Central memory CD8-positive, alpha-beta T cell (primary cell): ENCODE results near the gene AP5S1.
A peak's percentile ranks its signal among the peaks of the same experiment; 100 is the strongest.

Experiments used
- ATAC-seq: fragments of 150-1000 bp; cut with Tn5 transposase; replicated peaks from 2 replicates; pipeline ENCODE4 v1.10.0; 2022; ENCODE audit warnings: mild to moderate bottlenecking, moderate FRiP score, moderate number of reproducible peaks; ENCODE audit not compliant: poor library complexity, severe bottlenecking; ENCODE audit errors: extremely low read depth
- DNase-seq, 2 donors: peaks; one replicate each; pipeline ENCODE4 v3.0.0; 2021; ENCODE audit warnings: low spot score in 2 of 2
- H3K27ac Mint-ChIP-seq: one replicate; pipeline ENCODE4 v1.8.0; 2022; ENCODE audit warnings: low read depth, mild to moderate bottlenecking, moderate library complexity, mixed read lengths
- H3K27me3 Mint-ChIP-seq: one replicate; pipeline ENCODE4 v1.8.0; 2022; ENCODE audit warnings: mixed read lengths
- H3K36me3 Mint-ChIP-seq: one replicate; pipeline ENCODE4 v1.8.0; 2022; ENCODE audit warnings: mild to moderate bottlenecking, moderate library complexity, mixed read lengths; ENCODE audit not compliant: insufficient read depth
- H3K4me1 Mint-ChIP-seq: one replicate; pipeline ENCODE4 v1.8.0; 2022; ENCODE audit warnings: mixed read lengths
- H3K4me3 Mint-ChIP-seq: one replicate; pipeline ENCODE4 v1.8.0; 2022; ENCODE audit warnings: mild to moderate bottlenecking, moderate library complexity, mixed read lengths
- H3K9me3 Mint-ChIP-seq: one replicate; pipeline ENCODE4 v1.8.0; 2022; ENCODE audit warnings: mixed read lengths

AP5S1 gene, protein sequence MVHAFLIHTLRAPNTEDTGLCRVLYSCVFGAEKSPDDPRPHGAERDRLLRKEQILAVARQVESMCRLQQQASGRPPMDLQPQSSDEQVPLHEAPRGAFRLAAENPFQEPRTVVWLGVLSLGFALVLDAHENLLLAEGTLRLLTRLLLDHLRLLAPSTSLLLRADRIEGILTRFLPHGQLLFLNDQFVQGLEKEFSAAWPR

GRCh38 chr20:3820048-3820900, at the start of gene AP5S1:
TSS of gene AP5S1 (plus strand) at chr20:3820547. CDS start at chr20:3822118, 1,571 bp downstream.
- H3K9me3 Mint-ChIP-seq, result no peaks in the 10 kb centered on the region
- DNase-seq (peak; percentile 90 to 91), ATAC-seq (peak; percentile 78)
- H3K36me3 Mint-ChIP-seq, result peaks cover 17% of the 10 kb centered on the region
- H3K4me3 Mint-ChIP-seq, result peak within 1 kb of the TSS; percentile 84
- H3K27ac Mint-ChIP-seq, result peak within 1 kb of the TSS; percentile 98
- peaks cover 46% of the 10 kb centered on the region for H3K4me1 Mint-ChIP-seq
- H3K27me3 Mint-ChIP-seq, result no peaks in the 10 kb centered on the region

DNA sequence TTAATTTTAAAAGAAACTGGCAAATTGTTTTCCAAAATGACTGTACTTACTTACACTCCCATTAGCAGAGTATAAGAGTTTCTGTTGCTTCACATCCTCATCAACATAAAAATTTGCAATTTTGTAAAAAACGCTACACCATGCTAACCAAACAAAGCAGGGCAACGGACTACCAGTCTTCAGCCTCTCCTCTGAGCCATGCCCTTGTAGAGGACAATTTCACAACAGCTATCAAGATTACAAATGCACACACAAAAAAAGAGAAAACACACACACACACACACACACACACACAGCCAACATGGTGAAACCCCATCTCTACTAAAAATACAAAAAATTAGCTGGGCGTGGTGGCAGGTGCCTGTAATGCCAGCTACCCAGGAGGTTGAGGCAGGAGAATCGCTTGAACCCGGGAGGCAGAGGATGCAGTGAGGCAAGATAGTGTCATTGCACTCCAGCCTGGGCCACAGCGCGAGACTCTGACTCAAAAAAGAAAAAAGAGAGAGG, 48.7 kb upstream of the AP5S1 start:
- Mint-ChIP-seq H3K27me3 (no peaks in the 10 kb centered on the region), H3K27ac (no peak overlapping the region), H3K36me3 (peaks cover 12% of the 10 kb centered on the region), H3K4me3 (no peak overlapping the region), H3K4me1 (peaks cover 16% of the 10 kb centered on the region), H3K9me3 (no peaks in the 10 kb centered on the region)
- DNase-seq (no peak), ATAC-seq (no peak)

DNA sequence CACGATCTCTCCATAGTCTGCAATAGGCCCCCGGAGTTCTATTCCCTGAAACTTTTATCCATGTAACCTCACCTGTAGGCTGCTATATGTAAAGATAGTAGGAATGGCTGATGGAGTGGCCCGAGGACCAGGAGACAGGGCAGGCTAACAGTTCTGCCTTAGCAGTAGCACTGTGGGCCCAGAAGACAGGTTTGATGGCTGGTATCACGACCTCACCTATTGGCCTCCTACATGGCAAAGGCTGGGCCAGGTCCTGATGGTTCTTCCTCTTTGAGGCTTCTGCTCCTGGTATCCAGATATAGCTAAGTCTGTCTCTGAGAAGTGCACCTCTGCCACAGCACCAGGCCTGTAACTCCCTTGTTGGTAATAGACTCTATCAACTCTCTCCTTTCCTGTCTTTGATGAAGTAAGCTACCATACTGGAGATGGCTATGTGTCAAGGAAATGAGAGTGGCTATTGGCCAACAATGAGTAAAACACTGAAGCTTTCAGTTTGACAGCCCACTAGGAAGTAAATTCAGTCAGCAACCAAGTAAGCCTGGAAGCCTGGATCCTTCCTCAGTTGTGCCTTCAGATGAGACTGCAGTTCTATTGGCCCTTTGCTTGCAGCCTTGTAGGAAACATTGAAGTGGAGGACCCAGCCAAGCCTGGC, 44.8 kb upstream of the AP5S1 start:
- no peaks in the 10 kb centered on the region for H3K9me3 Mint-ChIP-seq
- DNase-seq, result no peak
- no peaks in the 10 kb centered on the region for H3K27me3 Mint-ChIP-seq
- peaks cover 14% of the 10 kb centered on the region for H3K4me1 Mint-ChIP-seq
- H3K27ac Mint-ChIP-seq, result no peak overlapping the region
- H3K36me3 Mint-ChIP-seq, result peaks cover 4% of the 10 kb centered on the region
- H3K4me3 Mint-ChIP-seq, result no peak overlapping the region
- ATAC-seq, result no peak

DNA sequence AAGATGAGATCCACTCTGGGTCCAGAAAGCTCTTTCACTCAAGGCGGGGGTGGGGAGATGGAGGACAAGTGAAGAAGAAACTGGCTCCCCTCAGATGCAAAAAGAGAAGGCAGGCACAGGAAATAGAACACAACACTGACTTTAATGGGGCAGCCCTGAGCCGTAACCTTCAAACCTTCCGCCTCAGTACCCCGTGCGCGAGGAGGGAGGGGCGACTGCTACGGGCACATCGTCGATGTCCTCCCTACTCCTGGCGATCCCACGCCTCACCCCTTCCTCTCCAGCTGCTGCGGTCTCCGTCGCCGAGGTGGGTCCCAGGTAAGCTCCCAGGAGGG, 43.0 kb upstream of the AP5S1 start:
- peaks cover 7% of the 10 kb centered on the region for H3K36me3 Mint-ChIP-seq
- peak overlapping the region; percentile 81 for H3K4me3 Mint-ChIP-seq
- peaks cover 28% of the 10 kb centered on the region for H3K4me1 Mint-ChIP-seq
- no peaks in the 10 kb centered on the region for H3K27me3 Mint-ChIP-seq
- DNase-seq, result no peak
- ATAC-seq, result peak; percentile 56
- no peaks in the 10 kb centered on the region for H3K9me3 Mint-ChIP-seq
- H3K27ac Mint-ChIP-seq, result peak overlapping the region; percentile 58

- DNase-seq (no peak), ATAC-seq (peak; percentile 57)
- Mint-ChIP-seq H3K27me3 (no peaks in the 10 kb centered on the region), H3K4me3 (peak overlapping the region; percentile 81), H3K36me3 (peaks cover 7% of the 10 kb centered on the region), H3K9me3 (no peaks in the 10 kb centered on the region), H3K4me1 (peaks cover 28% of the 10 kb centered on the region), H3K27ac (peak overlapping the region; percentile 58)
Measured at GRCh38 chr20:3777716-3778629, 42.4 kb upstream of the AP5S1 start.

DNA sequence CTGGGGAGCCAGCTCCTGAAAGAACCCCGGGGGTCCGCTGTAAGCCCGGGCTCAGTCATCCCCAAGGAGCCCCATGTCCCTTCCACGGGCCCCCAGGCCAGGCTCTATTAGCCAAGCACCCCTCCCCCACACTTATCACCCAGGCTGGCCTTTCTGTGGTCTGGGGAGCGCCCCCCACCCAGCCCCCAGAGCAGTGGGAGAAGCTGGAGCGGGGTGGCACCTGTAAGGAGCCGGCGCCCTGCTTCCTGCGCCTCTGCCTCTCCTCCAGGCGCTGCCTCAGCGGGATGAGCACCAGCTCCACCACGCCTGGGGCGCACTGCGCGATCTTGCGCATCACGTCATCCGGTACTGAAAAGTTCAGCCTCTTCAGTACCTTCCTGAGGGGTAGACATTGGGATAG, 41.4 kb upstream of the AP5S1 start:
- H3K4me3 Mint-ChIP-seq, result peak overlapping the region; percentile 81
- H3K4me1 Mint-ChIP-seq, result peaks cover 37% of the 10 kb centered on the region
- no peak for DNase-seq
- peaks cover 7% of the 10 kb centered on the region for H3K36me3 Mint-ChIP-seq
- no peak overlapping the region for H3K27ac Mint-ChIP-seq
- H3K27me3 Mint-ChIP-seq, result no peaks in the 10 kb centered on the region
- no peaks in the 10 kb centered on the region for H3K9me3 Mint-ChIP-seq
- ATAC-seq, result no peak

DNA sequence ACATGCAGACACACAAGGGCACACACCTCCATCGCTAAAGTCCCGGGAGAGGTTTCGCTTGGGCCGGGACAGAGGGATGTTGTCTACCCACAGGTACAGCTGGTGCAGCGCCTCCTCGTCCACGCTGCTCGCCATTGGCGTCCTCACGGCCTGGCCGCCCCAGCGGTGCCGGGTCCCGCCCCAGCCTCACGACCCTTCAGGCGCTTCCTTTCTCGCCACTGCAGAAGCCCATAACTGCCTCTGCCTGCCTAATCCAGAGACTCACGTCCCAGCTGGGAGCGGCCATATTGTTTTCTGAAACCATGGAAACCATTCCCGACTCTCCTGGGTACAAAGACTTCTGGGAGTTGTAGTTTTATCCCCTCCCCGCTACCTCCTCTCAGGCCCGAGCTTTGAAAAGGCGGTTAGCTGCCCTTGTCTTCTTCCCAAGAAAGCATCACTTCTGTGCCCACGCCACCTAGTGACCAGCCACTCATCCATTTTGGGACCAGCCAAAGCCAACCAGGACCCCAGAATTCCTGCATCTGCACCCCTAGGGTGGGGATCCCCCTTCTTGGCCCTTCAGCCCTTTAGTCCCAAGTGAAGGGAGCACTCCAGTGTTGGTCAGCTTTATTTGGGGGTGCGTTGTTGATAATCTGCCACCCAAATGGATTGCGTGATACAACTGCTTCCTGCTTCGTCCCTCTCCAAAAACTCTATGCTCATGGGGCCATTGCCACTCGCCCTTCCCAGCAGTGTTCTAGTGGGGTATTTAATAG, 39.0 kb upstream of the AP5S1 start, which contains the start of gene SPEF1:
SPEF1 (minus strand) TSS at position 296 of the 758 bp plus-strand sequence; CDS start at position 135, 161 bp downstream.
- Mint-ChIP-seq H3K27ac (peak within 1 kb of the TSS; percentile 44), H3K4me3 (peak within 1 kb of the TSS; percentile 63), H3K4me1 (peaks cover 47% of the 10 kb centered on the region), H3K27me3 (no peaks in the 10 kb centered on the region), H3K36me3 (peaks cover 13% of the 10 kb centered on the region), H3K9me3 (no peaks in the 10 kb centered on the region)
- DNase-seq (peak in 1 of 2 donors; percentile 25), ATAC-seq (peak; percentile 38)

DNA sequence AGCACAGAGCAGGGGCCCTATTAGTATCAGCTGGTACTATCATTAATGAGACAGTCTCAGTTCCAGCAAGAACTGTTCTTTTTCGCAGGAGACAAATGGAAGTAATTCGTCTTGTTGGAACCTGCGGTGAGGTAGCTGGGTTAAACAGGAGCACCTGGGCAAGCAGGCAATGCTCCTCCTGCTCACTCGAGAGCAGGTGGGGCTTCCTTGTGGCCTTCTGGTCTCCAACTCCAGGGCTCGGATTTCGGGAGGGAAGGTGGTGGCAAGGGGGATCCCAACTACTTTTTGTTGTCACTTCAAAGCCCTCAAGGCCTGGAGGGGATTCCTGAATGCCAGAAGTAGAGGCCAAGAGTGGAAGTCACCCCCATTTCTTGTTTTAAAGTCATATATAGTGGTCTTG, 37.8 kb upstream of the AP5S1 start:
- peaks cover 11% of the 10 kb centered on the region for H3K36me3 Mint-ChIP-seq
- H3K4me1 Mint-ChIP-seq, result peaks cover 41% of the 10 kb centered on the region
- H3K4me3 Mint-ChIP-seq, result no peak overlapping the region
- no peaks in the 10 kb centered on the region for H3K27me3 Mint-ChIP-seq
- no peak overlapping the region for H3K27ac Mint-ChIP-seq
- H3K9me3 Mint-ChIP-seq, result no peaks in the 10 kb centered on the region
- ATAC-seq (no peak), DNase-seq (no peak)

- Mint-ChIP-seq H3K4me3 (no peak overlapping the region), H3K9me3 (no peaks in the 10 kb centered on the region), H3K27me3 (no peaks in the 10 kb centered on the region), H3K4me1 (peaks cover 43% of the 10 kb centered on the region), H3K36me3 (peaks cover 11% of the 10 kb centered on the region), H3K27ac (no peak overlapping the region)
- no peak for DNase-seq
- ATAC-seq, result no peak
Measured at GRCh38 chr20:3783068-3783489, 37.3 kb upstream of the AP5S1 start.

- Mint-ChIP-seq H3K4me3 (no peak overlapping the region), H3K27me3 (no peaks in the 10 kb centered on the region), H3K36me3 (peaks cover 9% of the 10 kb centered on the region), H3K9me3 (no peaks in the 10 kb centered on the region), H3K4me1 (peaks cover 46% of the 10 kb centered on the region), H3K27ac (no peak overlapping the region)
- ATAC-seq, result no peak
- DNase-seq, result no peak
Measured at GRCh38 chr20:3783511-3784195, 36.7 kb upstream of the AP5S1 start.

DNA sequence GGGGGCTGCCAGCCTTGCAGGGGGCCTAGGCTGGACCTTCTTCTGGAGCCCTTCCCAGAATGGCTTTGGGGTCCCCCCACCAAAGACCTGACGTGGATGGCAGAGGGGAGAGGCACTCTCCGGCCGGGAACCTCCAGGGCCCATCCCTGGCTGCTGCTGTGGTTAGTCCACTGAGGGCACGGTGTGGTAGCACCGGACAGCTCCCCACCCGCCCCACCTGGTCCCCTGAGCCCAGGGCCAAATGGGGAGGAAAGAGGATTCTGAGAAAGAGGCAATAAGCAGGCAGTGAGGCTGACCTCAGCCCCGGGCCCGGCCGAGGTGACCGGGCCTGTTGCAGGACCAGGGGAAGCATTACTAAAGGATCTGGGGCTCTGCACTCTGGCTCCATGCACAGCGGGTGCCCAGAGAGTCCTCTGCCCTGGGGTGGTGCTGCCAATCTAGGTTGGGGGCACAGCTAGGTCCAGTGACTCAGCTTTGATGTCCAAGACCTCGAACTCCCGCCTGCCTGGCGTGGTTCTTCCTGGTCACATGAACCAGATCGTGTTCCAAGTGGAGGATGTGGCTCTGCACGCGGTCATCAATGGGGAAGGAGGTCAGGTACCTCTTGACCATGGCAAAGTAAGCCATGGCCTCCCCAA, 36.0 kb upstream of the AP5S1 start:
- H3K9me3 Mint-ChIP-seq, result no peaks in the 10 kb centered on the region
- ATAC-seq (no peak), DNase-seq (no peak)
- no peaks in the 10 kb centered on the region for H3K27me3 Mint-ChIP-seq
- peaks cover 8% of the 10 kb centered on the region for H3K36me3 Mint-ChIP-seq
- peak overlapping the region; percentile 88 for H3K27ac Mint-ChIP-seq
- peaks cover 52% of the 10 kb centered on the region for H3K4me1 Mint-ChIP-seq
- peak overlapping the region; percentile 74 for H3K4me3 Mint-ChIP-seq
